Measurements from ENCODE around the gene AOC1.

Gene AOC1

DNA sequence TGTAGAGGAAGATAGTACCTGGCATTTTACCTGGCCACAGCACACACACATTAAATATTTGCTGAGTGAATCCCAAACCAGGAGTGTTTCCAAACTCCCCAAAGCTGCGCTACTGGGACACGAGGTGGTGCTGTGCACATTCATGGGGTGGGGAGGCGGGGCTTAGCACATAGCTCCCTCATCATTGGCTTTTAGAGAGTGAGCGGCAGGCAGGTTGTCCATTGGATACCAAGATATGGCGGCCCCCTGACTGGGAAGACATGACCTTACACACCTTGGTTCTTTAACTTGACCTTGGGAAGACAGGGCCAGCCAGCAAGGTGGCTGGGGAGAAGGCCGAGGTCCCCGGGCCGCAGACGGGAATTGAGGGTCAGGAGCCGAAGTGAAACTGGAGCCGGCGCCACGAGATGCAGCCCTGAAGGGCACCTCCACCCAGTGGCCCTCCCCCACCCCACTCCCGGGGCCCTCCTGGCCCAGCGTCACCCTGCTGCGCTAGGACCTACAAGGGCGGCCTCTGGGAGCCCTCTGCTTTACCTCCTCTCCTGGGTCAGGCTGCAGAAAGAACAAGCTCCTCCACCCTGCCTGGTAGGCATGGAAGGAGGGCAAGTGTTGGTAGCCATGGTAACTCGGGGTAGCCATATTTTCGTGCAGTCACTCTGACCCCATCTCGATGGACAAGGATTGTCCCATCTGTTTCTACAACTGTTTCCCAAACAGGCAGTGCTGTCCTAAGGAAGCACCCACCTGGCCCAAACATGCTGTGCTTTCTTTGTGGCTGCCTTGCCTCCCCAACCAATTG lies 27.7 kb upstream of the AOC1 start:
- TF ChIP-seq ZFX (IDR thresholded peaks at IDR 0.05; ENCODE audit: borderline replicate concordance) = no peak
- TF ChIP-seq, protein P1, sequence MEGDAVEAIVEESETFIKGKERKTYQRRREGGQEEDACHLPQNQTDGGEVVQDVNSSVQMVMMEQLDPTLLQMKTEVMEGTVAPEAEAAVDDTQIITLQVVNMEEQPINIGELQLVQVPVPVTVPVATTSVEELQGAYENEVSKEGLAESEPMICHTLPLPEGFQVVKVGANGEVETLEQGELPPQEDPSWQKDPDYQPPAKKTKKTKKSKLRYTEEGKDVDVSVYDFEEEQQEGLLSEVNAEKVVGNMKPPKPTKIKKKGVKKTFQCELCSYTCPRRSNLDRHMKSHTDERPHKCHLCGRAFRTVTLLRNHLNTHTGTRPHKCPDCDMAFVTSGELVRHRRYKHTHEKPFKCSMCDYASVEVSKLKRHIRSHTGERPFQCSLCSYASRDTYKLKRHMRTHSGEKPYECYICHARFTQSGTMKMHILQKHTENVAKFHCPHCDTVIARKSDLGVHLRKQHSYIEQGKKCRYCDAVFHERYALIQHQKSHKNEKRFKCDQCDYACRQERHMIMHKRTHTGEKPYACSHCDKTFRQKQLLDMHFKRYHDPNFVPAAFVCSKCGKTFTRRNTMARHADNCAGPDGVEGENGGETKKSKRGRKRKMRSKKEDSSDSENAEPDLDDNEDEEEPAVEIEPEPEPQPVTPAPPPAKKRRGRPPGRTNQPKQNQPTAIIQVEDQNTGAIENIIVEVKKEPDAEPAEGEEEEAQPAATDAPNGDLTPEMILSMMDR (IDR thresholded peaks at IDR 0.05) = peak; percentile 20; the same call in 1 of the 2 replicates
- H3K27ac ChIP-seq = no peak overlapping the region

DNA sequence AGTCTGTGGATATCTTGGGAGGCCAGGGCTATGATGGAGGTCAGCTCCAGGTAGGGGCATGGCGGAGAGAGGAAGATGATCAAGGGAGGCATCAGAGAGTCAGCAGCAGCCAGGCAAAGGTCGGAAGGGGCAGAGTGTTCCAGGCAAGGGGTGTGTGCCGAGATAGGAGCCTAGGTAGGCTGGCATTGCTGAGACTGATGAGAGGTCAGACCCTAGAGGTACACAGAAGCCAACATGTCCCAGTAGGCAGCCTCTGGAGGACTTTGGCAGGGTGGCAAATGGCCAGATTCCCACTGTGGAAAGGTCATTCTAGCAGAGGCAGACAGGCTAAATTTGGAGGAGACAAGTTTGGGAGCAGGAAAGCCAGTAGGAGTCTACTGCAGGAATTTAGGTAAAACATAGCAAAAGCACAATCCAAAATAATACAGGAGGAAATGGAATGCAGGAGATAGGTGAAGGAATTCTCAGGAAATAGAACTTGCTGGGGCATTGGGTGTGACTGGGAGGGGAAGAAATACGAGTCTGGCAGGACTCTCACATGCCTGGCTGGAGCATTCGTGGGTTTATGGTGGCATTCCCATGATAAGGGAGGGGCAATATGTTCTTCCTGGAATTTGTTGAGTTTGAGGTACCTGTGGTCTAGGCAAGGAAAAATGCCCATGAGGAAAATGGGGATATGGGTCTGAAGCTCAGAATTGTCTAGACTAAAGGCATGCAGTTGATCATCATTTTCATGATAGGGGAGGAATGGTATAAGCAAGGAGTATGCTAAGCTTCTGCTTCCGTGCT lies 26.1 kb upstream of the AOC1 start:
- no peak overlapping the region for H3K27ac ChIP-seq
- no peak for TF ChIP-seq ZFX (IDR thresholded peaks at IDR 0.05; ENCODE audit: borderline replicate concordance)
- TF ChIP-seq, protein P1 (IDR thresholded peaks at IDR 0.05) = no peak

DNA sequence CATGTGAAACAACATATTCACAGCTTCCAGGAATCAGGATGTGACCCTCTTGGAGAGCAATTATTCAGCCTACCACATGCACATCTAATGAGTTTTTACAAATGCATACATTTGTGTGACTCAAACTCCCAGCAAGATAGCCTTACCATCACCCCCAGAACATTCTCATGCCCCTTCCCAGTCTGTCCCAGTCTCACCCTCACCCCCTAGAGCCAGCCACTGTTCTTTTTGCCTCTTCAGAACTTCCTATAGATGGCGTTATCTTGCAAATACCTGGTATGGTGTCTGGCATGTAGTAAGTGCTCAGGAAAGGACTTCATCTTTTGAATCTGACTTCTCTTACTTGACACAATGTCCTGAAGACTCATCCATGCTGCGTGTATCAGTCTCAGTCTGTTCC lies 23.9 kb upstream of the AOC1 start:
- TF ChIP-seq ZFX (IDR thresholded peaks at IDR 0.05; ENCODE audit: borderline replicate concordance) = no peak
- TF ChIP-seq, protein P1 (IDR thresholded peaks at IDR 0.05) = no peak
- H3K27ac ChIP-seq = no peak overlapping the region

DNA sequence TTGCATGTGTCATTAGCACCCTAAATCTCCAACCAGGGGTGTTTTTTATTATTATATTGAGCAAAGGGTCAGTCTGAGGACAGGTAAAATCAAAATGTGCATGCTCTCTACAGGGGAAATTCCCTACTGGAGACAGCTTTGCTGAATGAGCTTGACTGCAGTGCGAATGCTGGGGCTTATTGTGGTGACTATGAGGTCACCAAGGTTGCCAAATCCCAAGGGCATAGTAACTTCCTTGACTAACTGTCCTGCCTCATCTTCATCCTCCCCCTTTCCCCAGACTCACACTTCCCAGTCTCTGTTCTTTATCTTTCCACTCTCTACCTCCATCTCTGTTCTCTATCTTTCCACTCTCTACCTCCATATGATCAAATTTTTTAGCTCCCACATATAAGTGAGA lies 22.9 kb upstream of the AOC1 start:
- H3K27ac ChIP-seq = no peak overlapping the region
- TF ChIP-seq, protein P1 (IDR thresholded peaks at IDR 0.05) = no peak
- TF ChIP-seq ZFX (IDR thresholded peaks at IDR 0.05; ENCODE audit: borderline replicate concordance) = no peak

DNA sequence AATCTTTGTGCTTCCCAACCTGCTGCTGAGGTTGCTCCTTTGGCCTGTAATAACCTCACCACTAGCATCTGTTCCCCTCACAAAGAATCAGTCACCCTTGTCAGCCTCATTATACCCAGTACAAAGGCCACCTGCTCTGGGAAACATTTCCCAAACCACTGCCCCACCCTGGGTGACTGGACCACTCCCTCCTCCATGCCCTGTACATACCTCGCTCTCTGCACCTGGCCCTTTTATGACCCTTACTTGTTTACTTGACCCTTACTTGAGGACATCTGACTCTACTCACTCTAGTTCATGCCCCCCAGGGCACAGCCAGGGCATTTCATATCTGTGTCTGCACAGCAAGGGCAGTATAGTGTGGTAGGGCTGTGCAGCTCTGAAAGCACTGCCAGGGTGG lies 21.4 kb upstream of the AOC1 start:
- no peak for TF ChIP-seq ZFX (IDR thresholded peaks at IDR 0.05; ENCODE audit: borderline replicate concordance)
- TF ChIP-seq, protein P1 (IDR thresholded peaks at IDR 0.05) = no peak
- H3K27ac ChIP-seq = no peak overlapping the region

DNA sequence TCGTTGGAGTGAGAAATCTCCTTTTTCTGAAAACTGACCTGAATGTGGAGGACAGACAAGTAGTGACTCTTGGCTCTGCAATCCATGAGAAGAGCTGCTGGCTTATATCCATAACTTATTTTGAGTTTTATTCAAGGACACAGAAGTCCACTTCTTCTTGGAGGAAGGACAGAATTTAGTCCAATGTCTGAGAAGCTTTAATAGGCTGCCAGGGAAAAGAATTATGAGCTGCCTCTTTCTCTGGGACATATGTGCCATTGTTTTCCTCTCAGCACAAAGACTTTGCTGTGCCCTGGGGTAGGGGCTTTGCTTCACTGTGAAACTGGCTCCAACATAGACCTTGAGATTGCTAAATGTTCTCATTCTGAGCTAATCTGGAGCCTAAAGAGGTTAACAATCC lies 20.5 kb upstream of the AOC1 start:
- H3K27ac ChIP-seq = no peak overlapping the region
- TF ChIP-seq, protein P1 (IDR thresholded peaks at IDR 0.05) = no peak
- TF ChIP-seq ZFX (IDR thresholded peaks at IDR 0.05; ENCODE audit: borderline replicate concordance) = no peak

DNA sequence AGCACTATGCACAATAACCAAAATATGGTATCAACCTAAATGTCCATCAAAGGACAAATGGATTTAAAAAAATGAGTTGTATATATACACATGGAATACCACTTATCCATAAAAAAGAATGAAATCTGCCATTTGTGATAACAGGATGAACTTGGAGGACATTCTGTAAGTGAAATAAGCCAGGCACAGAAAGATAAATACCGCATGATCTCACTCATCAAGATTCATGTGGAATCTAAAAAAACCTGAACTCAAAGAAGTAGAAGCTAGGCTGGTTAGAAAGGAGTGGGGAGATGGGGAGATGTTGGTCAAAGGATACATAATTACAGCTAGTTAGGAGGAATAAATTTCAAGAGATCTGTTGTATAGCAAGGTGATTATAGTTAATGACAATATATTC lies 17.3 kb upstream of the AOC1 start:
- H3K27ac ChIP-seq = no peak overlapping the region
- TF ChIP-seq, protein P1 (IDR thresholded peaks at IDR 0.05) = no peak
- no peak for TF ChIP-seq ZFX (IDR thresholded peaks at IDR 0.05; ENCODE audit: borderline replicate concordance)

Measured in 22Rv1 (cell line).